GM12878 (cell line): ENCODE measurements around the gene CLPSL1. TPM values are rescaled to one million over a fixed set of nuclear protein-coding genes. Genes with fewer than 3 reads are reported as not detected.

ENCODE experiments used
- ATAC-seq: fragments of 200-7000 bp; cut with Tn5 transposase; 3 replicates; pipeline ENCODE4 v1.9.1; 2020; ENCODE audit warnings: mild to moderate bottlenecking, moderate library complexity
- BruUV-seq: library from RNA; stranded (reverse); fragments of 400-500 nt; replicated peaks from 2 replicates; lab custom pipeline; 2021; lab: Mats Ljungman, UMichigan
- CTCF ChIA-PET: fragments of 300-600 bp; sonication (Branson Sonifier 250); formaldehyde crosslinking; extraction: SDS; loops from one replicate; lab custom pipeline; 2021; ENCODE audit warnings: inconsistent platforms; lab: Yijun Ruan, JAX
- POLR2A ChIA-PET: fragments of 350-600 bp; formaldehyde crosslinking; extraction: SDS; loops from one replicate; lab custom pipeline; 2021; ENCODE audit warnings: inconsistent platforms; lab: Charles Lee
- RAD21 ChIA-PET: fragments of 300-600 bp; sonication (Branson Sonifier 250); formaldehyde crosslinking; loops from one replicate; lab custom pipeline; 2023; ENCODE audit warnings: antibody characterized with exemption; ENCODE audit not compliant: unreplicated experiment; lab: Charles Lee
- SMC1A ChIA-PET: fragments of 300-600 bp; sonication (Branson Sonifier 250); formaldehyde crosslinking; loops from one replicate; lab custom pipeline; 2023; ENCODE audit not compliant: unreplicated experiment, uncharacterized antibody; lab: Charles Lee
- DNase-seq: peaks from one replicate; pipeline ENCODE4 v3.0.0-alpha.2; 2011; ENCODE audit warnings: low read depth, low spot score
- FAIRE-seq: peaks from 3 replicates; lab custom pipeline; 2011; peaks lifted over from hg19 to GRCh38; lab: Jason Lieb, UNC
- H2AFZ ChIP-seq: 2 replicates; pipeline ENCODE4 v1.6.0; 2011; ENCODE audit warnings: low read depth, low read length, control low read depth; ENCODE audit not compliant: control insufficient read depth
- H3K27ac ChIP-seq: 2 replicates; pipeline ENCODE4 v1.5.1; 2011; ENCODE audit warnings: control low read depth; ENCODE audit not compliant: control insufficient read depth, insufficient read depth
- H3K27me3 ChIP-seq, 2 experiments: replicated peaks in 1 of 2; 2 replicates each; pipeline versions ENCODE4 v1.6.0 to v1.6.1; 2011; ENCODE audit warnings: low read length in 1 of 2; ENCODE audit not compliant: control insufficient read depth in 2 of 2, insufficient read depth in 2 of 2
- H3K36me3 ChIP-seq, 2 experiments: 2 replicates each; pipeline ENCODE4 v1.5.1; 2011; ENCODE audit warnings: low read length in 1 of 2; ENCODE audit not compliant: control insufficient read depth in 2 of 2, insufficient read depth in 2 of 2
- H3K4me1 ChIP-seq: 2 replicates; pipeline ENCODE4 v1.6.1; 2011; ENCODE audit warnings: mild to moderate bottlenecking, low read length, moderate library complexity, mixed read lengths; ENCODE audit not compliant: control insufficient read depth, insufficient read depth
- H3K4me2 ChIP-seq: 2 replicates; pipeline ENCODE4 v1.6.0; 2011; ENCODE audit warnings: control low read depth; ENCODE audit not compliant: control insufficient read depth, insufficient read depth
- H3K4me3 ChIP-seq: fragments of 200-600 bp; sonication (generic); 2 replicates; pipeline ENCODE4 v1.5.1; 2016
- H3K79me2 ChIP-seq: 2 replicates; pipeline ENCODE4 v1.6.0; 2011; ENCODE audit warnings: low read length; ENCODE audit not compliant: control insufficient read depth, insufficient read depth
- H3K9ac ChIP-seq: 2 replicates; pipeline ENCODE4 v1.8.0; 2011; ENCODE audit warnings: low read length, control low read depth, mixed read lengths; ENCODE audit not compliant: control insufficient read depth, insufficient read depth
- H3K9me3 ChIP-seq: replicated peaks from 3 replicates; pipeline ENCODE4 v1.5.1; 2011; ENCODE audit warnings: mild to moderate bottlenecking, low read length; ENCODE audit not compliant: control insufficient read depth, insufficient read depth
- H4K20me1 ChIP-seq: 2 replicates; pipeline ENCODE4 v1.6.0; 2011; ENCODE audit not compliant: control insufficient read depth, insufficient read depth
- EED ChIP-seq: sonication (generic); IDR thresholded peaks from 2 replicates; pipeline ENCODE4 v1.6.1; 2016; ENCODE audit warnings: antibody characterized with exemption, low read depth
- EGR1 ChIP-seq, 2 experiments: IDR thresholded peaks; 1 replicate in 1 of 2; 2 replicates in 1 of 2; pipeline ENCODE4 v1.6.1; 2011 to 2012; ENCODE audit warnings: low read depth in 2 of 2, low read length in 2 of 2, borderline replicate concordance in 1 of 2, mild to moderate bottlenecking in 1 of 2, moderate library complexity in 1 of 2
- RAD51 ChIP-seq: fragments of 450-650 bp; IDR thresholded peaks from 2 replicates; pipeline ENCODE4 v1.6.1; 2016; ENCODE audit warnings: moderate library complexity, mild to moderate bottlenecking, inconsistent platforms
- RELA ChIP-seq: fragments of 450-650 bp; IDR thresholded peaks from 2 replicates; pipeline ENCODE4 v1.8.0; 2014; ENCODE audit warnings: borderline replicate concordance; ENCODE audit not compliant: partially characterized antibody
- WGBS: methylation state at CpG from one replicate; pipeline ENCODE4 v1.1.6; 2016; ENCODE audit warnings: low lambda C conversion rate; ENCODE audit not compliant: insufficient replicate concordance, insufficient coverage; ENCODE audit errors: missing lambda C conversion rate; 5-methylcytosine and 5-hydroxymethylcytosine counted together
- in situ Hi-C: fragments of 300-500 bp; cut with MboI; formaldehyde crosslinking; loops from 9 replicates; pipeline ENCODE4 v1.14.3; 2018; ENCODE audit warnings: mixed read lengths
- intact Hi-C: fragments of 100-400 bp; cut with micrococcal nuclease; formaldehyde crosslinking; loops from one replicate; pipeline ENCODE4 v1.14.2; 2022; ENCODE audit not compliant: unreplicated experiment
- polyA plus RNA-seq, 11 experiments: library from polyadenylated mRNA; depleted of rRNA in 4 of 11; unstranded in 6 of 11; stranded (reverse) in 5 of 11; fragments of >200 nt; fragmentation: Nextera tagmentation in 4 of 11; fragmentation: Illumina TruSeq in 1 of 11; extraction: Ambion mirVana in 4 of 11; extraction: Trizol in 1 of 11; gene quantifications; 1 replicate in 1 of 11; 2 replicates in 10 of 11; pipeline versions ENCODE4 v1.2.1 to v1.2.3, GENCODE V29; 2011 to 2016; ENCODE audit warnings: inconsistent platforms in 2 of 11, missing spikeins in 2 of 11, low read depth in 1 of 11
- total RNA-seq, 4 experiments: library from RNA; depleted of rRNA in 3 of 4; stranded (reverse); fragments of >200 nt in 3 of 4; fragmentation: Illumina TruSeq in 1 of 4; extraction: Trizol in 1 of 4; gene quantifications; 2 replicates each; pipeline versions ENCODE4 v1.2.1 to v1.2.3, GENCODE V29; 2013 to 2021
- TF ChIP-seq, protein P1 (sequence below): fragments of 450-650 bp; IDR thresholded peaks from 2 replicates; pipeline ENCODE4 v1.6.1; 2016; ENCODE audit warnings: mild to moderate bottlenecking
- TF ChIP-seq, protein P2 (sequence below): IDR thresholded peaks from 2 replicates; pipeline ENCODE4 v1.6.1; 2011; ENCODE audit warnings: mild to moderate bottlenecking, low read depth, low read length, moderate library complexity; ENCODE audit not compliant: insufficient replicate concordance
- TF ChIP-seq, protein P3 (sequence below), 3 experiments: IDR thresholded peaks in 2 of 3; conservative IDR thresholded peaks in 1 of 3; 2 replicates each; pipeline ENCODE4 v1.5.1; 2011; ENCODE audit warnings: low read depth in 3 of 3, low read length in 3 of 3, mild to moderate bottlenecking in 3 of 3, control low read depth in 2 of 3, moderate library complexity in 2 of 3, inconsistent platforms in 1 of 3, mixed read lengths in 1 of 3; ENCODE audit not compliant: control insufficient read depth in 2 of 3, insufficient read depth in 1 of 3; ENCODE audit errors: extremely low read depth in 1 of 3

Gene CLPSL1
- total and polyA plus RNA-seq, 10 of the 15 experiments (the other 5 are each of a cell fraction or from before 2014, with no cell fraction given): not detected

DNA sequence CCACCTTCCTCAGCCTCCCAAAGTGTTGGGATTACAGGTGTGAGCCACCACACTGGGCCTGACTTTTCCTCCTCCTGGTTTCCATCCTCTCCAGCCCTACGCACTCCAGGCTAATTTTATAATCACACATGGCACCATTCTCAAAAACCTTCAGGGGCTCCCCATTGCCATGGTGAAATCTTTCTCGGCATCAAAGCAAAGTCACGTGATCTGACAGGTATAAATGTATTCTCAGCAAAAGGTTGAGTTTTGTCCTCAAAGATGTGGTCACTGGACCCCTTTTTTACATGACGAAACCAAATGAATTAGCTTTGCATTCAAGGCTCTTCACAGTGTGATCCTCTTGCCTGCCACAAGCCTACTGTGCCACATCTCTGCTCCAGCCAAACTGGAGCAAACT lies 28.5 kb upstream of the CLPSL1 start:
- no peaks in the 10 kb centered on the region for H3K4me1 ChIP-seq
- intact Hi-C loops: no loop called here
- ATAC-seq (no peak), DNase-seq (no peak), FAIRE-seq (no peak)
- no peaks in the 10 kb centered on the region for H4K20me1 ChIP-seq
- WGBS: 71% methylated on average over 4 of the region's 4 CpGs
- in situ Hi-C loops: no loop called here
- no peaks in the 10 kb centered on the region for H3K79me2 ChIP-seq
- H3K27me3 ChIP-seq: no peaks in the 10 kb centered on the region
- H3K27ac ChIP-seq: no peak overlapping the region
- H3K9ac ChIP-seq: no peak overlapping the region
- POLR2A ChIA-PET: no interaction called here
- no peaks in the 10 kb centered on the region for H3K36me3 ChIP-seq
- RAD21 ChIA-PET: no interaction called here
- TF ChIP-seq RAD51 (peak; percentile 49; the same call in 1 of the 2 replicates), EGR1 (IDR thresholded peaks at IDR 0.05; ENCODE audit: borderline replicate concordance in 1 of 2, low read depth in 2 of 2, low read length in 2 of 2) (no peak)
- no TSS peak for BruUV-seq
- H3K9me3 ChIP-seq: peaks cover 2% of the 10 kb centered on the region; the same call in 2 of the 3 replicates
- CTCF ChIA-PET: interaction anchor here (0.6 to 0.8 kb wide), 2 partner anchors 15 to 74 kb away, joined by 3 to 4 read pairs; partner anchors contain the start of gene ARMC12
- H2AFZ ChIP-seq: no peak overlapping the region
- no peak overlapping the region for H3K4me2 ChIP-seq
- H3K4me3 ChIP-seq: no peak overlapping the region
- SMC1A ChIA-PET: no interaction called here

DNA sequence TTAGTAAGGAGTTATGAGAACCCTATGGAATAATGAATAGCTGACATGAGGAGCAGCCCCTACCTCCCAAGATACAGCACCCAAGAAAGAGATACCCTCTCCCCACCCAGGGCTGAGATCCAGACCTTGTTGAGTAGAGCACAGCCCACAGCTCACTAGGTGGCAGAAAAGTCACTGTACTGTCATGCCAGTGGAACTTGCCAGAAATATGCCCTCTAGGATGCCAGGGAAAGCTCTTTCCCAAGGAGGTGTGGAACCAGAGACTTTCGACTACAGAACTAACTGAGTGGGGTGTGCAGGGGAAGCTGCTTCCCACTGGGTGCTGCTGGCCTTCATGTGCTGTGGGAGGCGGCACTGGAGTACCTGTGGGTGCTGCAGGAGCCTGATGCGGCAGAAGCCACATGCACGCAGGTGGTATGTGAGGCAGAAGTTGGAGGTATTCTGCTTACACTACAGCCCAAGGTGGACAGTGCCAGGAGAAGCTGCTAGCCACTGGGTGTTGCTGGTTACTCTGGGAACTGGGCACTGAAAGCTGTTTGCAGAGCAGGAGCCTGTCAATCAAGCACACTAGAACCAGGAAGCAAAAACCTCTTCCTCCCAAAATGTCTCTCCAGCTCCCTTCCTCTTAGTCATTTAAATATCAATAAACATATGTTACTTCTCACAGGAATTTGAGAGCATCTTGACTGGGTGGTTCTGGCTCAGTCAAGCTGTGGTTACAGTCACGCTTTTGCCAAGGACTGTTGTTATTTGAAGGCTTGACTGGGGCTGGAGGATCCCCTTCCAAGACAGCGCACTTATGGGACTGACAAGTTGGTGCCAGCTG lies 26.2 kb upstream of the CLPSL1 start:
- Histone ChIP-seq H3K36me3 (no peaks in the 10 kb centered on the region), H3K27ac (no peak overlapping the region), H4K20me1 (no peaks in the 10 kb centered on the region), H3K9me3 (peaks cover 3% of the 10 kb centered on the region; the same call in 2 of the 3 replicates), H3K79me2 (no peaks in the 10 kb centered on the region), H3K9ac (no peak overlapping the region), H2AFZ (no peak overlapping the region), H3K27me3 (no peaks in the 10 kb centered on the region), H3K4me1 (peaks cover 22% of the 10 kb centered on the region), H3K4me3 (no peak overlapping the region), H3K4me2 (no peak overlapping the region)
- BruUV-seq: no TSS peak
- 65% methylated on average over 6 of the region's 6 CpGs for WGBS
- ChIA-PET POLR2A (no interaction called here), RAD21 (interaction anchor here (1.0 to 1.6 kb wide), 2 partner anchors 18 to 224 kb away, joined by 5 to 7 read pairs; partner anchors contain the start of gene ARMC12), CTCF (interaction anchor here (1.3 kb wide), 1 partner anchor 18 kb away, joined by 4 read pairs; the partner anchor contains the start of gene ARMC12), SMC1A (interaction anchor here (0.8 to 1.0 kb wide), 2 partner anchors 182 to 219 kb away, joined by 3 read pairs; no protein-coding TSS in a partner anchor)
- TF ChIP-seq RELA: no peak
- TF ChIP-seq, protein P1, sequence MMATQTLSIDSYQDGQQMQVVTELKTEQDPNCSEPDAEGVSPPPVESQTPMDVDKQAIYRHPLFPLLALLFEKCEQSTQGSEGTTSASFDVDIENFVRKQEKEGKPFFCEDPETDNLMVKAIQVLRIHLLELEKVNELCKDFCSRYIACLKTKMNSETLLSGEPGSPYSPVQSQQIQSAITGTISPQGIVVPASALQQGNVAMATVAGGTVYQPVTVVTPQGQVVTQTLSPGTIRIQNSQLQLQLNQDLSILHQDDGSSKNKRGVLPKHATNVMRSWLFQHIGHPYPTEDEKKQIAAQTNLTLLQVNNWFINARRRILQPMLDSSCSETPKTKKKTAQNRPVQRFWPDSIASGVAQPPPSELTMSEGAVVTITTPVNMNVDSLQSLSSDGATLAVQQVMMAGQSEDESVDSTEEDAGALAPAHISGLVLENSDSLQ: peak; percentile 80
- no peak for TF ChIP-seq EED
- TF ChIP-seq, protein P2, sequence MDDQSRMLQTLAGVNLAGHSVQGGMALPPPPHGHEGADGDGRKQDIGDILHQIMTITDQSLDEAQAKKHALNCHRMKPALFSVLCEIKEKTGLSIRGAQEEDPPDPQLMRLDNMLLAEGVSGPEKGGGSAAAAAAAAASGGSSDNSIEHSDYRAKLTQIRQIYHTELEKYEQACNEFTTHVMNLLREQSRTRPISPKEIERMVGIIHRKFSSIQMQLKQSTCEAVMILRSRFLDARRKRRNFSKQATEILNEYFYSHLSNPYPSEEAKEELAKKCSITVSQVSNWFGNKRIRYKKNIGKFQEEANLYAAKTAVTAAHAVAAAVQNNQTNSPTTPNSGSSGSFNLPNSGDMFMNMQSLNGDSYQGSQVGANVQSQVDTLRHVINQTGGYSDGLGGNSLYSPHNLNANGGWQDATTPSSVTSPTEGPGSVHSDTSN: peak; percentile 64
- TF ChIP-seq, protein P3, sequence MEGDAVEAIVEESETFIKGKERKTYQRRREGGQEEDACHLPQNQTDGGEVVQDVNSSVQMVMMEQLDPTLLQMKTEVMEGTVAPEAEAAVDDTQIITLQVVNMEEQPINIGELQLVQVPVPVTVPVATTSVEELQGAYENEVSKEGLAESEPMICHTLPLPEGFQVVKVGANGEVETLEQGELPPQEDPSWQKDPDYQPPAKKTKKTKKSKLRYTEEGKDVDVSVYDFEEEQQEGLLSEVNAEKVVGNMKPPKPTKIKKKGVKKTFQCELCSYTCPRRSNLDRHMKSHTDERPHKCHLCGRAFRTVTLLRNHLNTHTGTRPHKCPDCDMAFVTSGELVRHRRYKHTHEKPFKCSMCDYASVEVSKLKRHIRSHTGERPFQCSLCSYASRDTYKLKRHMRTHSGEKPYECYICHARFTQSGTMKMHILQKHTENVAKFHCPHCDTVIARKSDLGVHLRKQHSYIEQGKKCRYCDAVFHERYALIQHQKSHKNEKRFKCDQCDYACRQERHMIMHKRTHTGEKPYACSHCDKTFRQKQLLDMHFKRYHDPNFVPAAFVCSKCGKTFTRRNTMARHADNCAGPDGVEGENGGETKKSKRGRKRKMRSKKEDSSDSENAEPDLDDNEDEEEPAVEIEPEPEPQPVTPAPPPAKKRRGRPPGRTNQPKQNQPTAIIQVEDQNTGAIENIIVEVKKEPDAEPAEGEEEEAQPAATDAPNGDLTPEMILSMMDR (IDR thresholded peaks at IDR 0.05 in 2 of 3, conservative IDR thresholded peaks at IDR 0.05 in 1 of 3; ENCODE audit: control insufficient read depth in 2 of 3, extremely low read depth in 1 of 3, insufficient read depth in 1 of 3, low read depth in 3 of 3, low read length in 3 of 3): peak in 1 of 3 experiments; percentile 11; a peak in 1 of 6 replicates
- DNase-seq: no peak
- in situ Hi-C loops: no loop called here
- FAIRE-seq: no peak
- no peak for ATAC-seq
- intact Hi-C loops: no loop called here
